VCaP (cell line): Measurements from ENCODE around the gene BIK.

Experiments used
- H3K27ac ChIP-seq: fragments of 450-650 bp; 2 replicates; pipeline ENCODE4 v1.5.1; 2017
- TF ChIP-seq, protein P1 (sequence below): fragments of 450-650 bp; conservative IDR thresholded peaks from 2 replicates; pipeline ENCODE4 v1.5.1; 2017; ENCODE audit warnings: mild to moderate bottlenecking, moderate library complexity

BIK gene, protein sequence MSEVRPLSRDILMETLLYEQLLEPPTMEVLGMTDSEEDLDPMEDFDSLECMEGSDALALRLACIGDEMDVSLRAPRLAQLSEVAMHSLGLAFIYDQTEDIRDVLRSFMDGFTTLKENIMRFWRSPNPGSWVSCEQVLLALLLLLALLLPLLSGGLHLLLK

DNA sequence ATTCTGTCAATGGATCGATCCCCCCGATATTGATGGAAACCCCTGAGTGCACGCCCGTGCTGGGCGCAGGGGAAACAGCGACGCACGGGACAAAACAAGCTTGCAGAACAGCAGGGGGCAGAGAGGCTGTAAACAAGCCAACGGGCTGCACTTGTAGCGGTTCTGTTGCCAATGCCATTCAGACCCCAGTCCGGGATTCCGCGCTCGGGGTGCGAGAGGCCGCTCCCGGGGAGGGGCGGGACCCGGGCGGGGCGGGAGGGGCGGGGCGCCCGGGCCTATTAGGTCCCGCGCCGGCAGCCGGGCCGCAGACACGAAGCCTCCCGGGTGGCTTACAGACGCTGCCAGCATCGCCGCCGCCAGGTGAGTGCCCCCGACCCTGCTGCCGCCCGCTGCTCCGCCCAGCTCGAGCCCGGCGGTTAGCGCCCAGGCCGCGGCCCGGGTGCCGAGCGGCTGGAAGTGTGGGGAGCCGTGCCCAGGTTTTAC lies at the start of gene BIK:
Gene BIK (plus strand): TSS at position 307 of the 483 bp plus-strand sequence. CDS start 13,273 bp downstream, outside the sequence.
- TF ChIP-seq, protein P1, sequence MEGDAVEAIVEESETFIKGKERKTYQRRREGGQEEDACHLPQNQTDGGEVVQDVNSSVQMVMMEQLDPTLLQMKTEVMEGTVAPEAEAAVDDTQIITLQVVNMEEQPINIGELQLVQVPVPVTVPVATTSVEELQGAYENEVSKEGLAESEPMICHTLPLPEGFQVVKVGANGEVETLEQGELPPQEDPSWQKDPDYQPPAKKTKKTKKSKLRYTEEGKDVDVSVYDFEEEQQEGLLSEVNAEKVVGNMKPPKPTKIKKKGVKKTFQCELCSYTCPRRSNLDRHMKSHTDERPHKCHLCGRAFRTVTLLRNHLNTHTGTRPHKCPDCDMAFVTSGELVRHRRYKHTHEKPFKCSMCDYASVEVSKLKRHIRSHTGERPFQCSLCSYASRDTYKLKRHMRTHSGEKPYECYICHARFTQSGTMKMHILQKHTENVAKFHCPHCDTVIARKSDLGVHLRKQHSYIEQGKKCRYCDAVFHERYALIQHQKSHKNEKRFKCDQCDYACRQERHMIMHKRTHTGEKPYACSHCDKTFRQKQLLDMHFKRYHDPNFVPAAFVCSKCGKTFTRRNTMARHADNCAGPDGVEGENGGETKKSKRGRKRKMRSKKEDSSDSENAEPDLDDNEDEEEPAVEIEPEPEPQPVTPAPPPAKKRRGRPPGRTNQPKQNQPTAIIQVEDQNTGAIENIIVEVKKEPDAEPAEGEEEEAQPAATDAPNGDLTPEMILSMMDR = peak; percentile 39
- H3K27ac ChIP-seq = peak within 1 kb of the TSS; percentile 98

DNA sequence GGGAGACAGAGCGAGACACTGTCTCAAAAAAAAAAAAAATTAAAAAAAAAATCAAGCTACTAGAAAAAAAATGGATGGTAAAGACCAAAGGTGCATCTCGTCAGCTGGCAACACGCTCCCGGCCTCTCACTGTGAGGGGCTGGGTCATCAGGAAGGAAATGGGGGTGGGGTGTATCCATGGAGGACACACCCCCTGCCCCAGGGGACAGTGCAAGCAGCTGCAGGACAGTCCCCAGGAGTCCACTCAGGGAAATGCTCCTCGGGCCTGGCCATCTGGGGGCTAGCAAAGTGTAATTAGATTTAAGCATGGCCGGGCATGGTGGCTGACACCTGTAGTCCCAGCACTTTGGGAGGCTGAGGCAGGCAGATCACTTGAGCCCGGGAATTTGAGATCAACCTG lies 44.4 kb upstream of the BIK start:
- H3K27ac ChIP-seq = no peak overlapping the region
- TF ChIP-seq, protein P1 = no peak

DNA sequence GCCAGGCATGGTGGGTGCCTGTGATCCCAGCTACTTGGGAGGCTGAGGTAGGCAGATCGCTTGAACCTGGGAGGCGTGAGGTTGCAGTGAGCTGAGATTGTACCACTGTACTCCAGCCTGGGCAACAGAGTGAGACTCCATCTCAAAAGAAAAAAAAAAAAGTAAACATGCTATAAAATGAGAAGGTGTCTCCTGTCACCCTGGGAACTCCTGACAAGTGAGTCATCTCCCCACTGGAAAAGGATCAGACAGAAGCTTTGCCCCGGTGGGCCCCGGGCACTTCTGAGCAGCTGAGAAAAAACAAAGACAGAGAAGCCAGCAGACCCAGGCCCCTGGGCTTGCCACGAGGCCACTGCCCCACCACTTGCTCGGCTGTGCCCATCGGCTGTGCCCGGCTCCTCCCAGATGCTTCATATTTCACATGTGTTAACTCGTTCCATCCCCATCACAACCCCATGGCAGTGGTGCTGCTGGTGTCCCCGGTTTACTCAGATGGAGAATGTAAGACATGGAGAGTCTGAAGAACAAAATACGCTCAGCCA lies 43.6 kb upstream of the BIK start:
- H3K27ac ChIP-seq = no peak overlapping the region
- TF ChIP-seq, protein P1 = no peak

DNA sequence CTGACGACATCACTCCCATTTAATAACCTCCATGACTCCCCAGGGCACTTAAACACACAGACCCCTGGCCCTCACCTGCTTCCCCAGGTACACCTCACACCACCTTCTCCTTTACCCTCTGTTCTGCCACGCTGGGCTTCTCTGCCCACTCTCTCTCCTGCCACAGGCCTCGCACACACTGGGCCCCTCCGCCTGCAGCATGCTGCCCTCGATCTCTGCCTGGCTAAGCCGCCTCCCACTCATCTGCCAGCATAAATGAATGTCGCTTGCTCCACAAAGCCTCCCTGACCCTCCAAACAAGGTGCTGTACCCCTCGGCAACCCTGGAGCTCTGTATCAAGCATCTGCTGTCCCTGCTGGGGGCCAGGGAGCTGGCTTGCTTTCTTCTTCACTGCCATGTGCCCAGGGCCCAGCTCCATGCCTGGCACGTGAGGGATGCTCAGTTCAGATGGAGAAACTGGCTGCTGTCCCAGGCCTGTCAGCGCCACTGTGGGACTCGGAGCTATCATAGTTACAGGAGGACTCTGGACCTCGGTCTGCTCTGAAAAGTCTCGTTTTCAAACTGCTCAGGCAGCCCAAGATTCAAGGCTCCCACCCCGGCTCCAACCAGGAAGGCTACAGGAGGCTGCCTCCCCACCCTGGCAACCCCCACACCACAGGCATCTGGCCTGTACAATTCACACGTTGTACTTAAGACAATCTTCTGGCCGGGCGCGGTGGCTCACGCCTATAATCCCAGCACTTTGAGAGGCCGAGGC lies 33.3 kb upstream of the BIK start:
- TF ChIP-seq, protein P1 = no peak
- H3K27ac ChIP-seq = no peak overlapping the region

DNA sequence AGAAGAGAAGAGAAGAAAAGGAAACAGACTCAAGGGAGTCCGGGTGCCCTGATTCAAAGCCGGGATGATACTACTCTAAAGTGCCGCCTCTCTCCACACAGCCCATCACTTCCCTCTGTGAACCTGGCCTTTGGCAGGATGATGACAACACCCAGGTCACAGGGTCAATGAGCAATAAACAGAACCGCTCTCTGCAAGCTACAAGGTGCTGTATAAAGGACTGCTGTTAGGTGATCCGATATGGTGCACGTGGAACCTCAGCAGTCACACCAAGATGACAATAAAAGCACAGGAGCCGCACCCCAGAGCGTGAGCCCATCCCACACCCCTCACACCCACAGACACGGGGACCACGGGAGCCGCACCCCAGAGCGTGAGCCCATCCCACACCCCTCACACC lies 32.0 kb upstream of the BIK start:
- no peak overlapping the region for H3K27ac ChIP-seq
- TF ChIP-seq, protein P1 = no peak

DNA sequence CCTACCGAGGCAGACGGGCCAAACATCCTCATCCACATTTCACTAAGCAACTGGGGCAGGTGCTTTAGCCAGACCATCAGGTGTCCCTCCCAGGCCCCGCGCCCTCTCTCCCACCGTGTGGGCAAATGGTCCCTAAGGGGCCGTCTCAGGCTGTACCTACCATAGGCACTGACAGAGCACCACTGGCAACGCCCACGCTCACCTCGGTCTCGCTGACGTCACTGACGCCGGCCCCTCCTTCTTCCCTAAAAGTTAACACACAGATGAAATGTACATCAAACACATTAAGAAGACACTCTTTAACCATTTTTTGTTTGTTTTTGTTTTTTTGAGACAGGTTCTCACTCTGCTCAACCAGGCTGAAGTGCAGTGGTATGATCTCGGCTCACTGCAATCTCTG lies 30.8 kb upstream of the BIK start:
- TF ChIP-seq, protein P1 = no peak
- H3K27ac ChIP-seq = no peak overlapping the region

DNA sequence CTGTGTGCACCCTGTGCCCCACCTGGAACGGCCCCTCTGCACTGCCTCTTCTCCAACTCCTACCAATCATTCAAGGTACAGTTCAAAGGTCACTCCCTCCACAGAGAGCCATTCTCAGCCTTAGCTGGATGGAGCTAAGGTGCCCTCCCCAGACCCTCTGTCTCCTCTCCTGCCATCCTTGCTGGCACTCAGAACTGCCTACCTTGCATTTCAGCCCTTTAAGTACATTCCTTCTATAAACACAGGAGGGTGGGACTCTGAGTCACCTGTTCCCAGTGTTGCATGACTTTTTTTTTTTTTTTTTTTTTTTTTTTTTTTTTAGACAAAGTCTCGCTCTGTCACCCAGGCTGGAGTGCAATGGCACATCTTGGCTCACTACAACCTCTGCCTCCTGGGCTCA lies 29.9 kb upstream of the BIK start:
- H3K27ac ChIP-seq = no peak overlapping the region
- TF ChIP-seq, protein P1 = no peak
